HG03460 (cell line): ENCODE measurements around the gene SHISA8.
"Not testable (repeated sequence)": the region's sequence is repeated elsewhere in the genome, so short reads cannot be mapped to it uniquely, and the experiment has no call there.

Experiments used
- ATAC-seq: cut with Tn5 transposase; IDR thresholded peaks from one replicate; pipeline ENCODE4 v1.9.1; 2021; ENCODE audit not compliant: unreplicated experiment

Gene SHISA8

DNA sequence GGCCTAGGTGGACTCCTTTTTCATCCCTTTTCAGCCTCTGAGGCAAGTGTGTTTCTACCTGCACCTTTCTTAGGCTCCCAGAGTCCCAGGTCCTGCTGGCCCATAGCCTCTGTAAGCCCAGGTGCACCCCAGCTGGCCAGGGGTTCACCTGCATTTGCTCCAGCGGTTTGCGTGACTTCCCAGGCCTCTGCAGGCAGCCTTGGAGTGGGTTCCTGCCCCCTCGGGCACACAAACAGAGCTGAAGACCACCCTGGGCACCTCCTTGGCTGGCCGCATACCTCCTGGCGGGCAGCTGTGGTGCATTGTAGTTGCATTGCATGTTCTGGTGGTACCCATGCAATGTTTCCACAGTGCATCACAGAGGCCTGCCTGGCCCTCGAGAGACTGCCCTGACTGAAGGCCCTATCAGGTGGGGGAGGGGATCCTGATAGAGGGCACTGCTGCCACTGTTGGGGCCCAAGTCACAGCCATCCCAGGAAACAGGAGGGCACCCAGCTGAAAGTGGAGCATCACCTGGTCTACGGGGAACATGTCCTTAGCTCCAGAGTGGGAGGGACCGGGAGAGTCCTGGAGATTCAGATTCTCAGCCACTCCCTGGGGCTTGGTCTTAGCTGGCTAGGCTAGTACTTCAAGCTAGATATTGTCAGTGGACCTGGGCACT is 14.1 kb downstream of the SHISA8 start:
- no peak for ATAC-seq

DNA sequence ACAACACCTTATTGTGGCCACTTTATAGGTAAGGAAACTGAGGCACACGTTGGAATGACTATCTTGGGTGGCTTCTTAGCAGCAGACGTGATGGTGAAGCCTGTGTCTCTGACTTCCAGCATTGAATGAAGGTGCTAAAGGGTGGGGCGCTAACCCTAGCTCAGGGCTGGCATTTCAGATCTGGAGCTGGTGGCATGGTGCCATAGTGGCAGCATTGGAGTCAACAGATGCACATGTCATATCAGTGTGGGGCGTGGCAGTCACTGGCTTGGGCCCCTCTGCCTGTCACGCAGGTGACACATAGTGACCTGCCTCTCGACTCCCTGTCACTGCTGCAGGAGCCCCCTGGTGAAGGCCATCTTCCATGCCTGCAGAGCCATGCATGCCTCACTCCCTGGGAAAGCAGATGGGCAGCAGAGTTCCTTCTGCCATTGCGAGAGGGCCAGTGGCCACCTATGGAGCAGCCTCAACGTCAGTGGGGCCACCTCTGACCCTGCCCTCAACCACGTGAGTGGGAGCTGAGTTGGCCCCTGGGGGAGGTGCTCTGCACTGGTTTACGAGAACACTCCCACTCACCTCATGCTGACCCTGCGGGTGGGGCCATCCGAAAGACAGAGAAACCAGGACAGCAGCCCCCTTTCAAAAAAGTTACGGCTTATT is 14.8 kb downstream of the SHISA8 start:
- ATAC-seq = no peak

DNA sequence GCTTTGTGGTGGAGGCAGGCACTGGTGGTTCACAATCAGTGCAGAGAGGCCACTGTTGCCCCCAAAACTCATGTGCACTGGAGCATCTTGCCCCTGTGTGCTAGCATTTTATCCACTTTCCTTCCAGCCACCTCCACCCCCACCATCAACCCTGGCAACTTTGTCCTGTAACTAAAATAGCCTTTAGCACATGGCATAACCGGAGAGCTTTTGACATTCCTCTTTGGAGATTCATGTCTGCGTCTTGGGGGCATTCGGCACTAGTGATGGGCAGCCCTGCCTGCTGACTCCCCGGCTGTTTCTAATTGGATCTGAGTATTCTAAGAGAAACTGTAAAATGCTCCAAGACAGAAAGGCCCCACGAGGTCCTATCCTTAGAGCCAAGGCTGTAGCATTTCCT is 15.8 kb downstream of the SHISA8 start:
- no peak for ATAC-seq

DNA sequence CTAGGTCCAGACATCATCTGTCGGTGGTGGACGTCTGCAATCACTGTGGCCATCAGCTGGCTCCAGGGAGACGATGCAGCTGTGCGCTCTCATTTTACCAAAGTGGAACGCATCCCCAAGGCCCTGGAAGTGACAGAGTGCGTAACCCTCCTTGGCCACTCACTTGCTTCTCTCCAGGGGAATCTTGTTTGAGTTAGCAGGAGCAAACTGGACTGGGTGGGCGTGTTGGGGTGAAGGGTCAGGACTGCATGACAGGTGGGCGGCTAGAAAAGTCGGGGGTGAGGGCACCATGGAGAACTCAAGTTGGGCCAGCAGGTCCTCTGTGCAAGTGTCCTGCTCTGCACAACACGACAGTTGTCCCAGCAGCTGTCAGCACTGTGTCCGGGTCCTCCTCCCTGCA is 16.2 kb downstream of the SHISA8 start:
- no peak for ATAC-seq

DNA sequence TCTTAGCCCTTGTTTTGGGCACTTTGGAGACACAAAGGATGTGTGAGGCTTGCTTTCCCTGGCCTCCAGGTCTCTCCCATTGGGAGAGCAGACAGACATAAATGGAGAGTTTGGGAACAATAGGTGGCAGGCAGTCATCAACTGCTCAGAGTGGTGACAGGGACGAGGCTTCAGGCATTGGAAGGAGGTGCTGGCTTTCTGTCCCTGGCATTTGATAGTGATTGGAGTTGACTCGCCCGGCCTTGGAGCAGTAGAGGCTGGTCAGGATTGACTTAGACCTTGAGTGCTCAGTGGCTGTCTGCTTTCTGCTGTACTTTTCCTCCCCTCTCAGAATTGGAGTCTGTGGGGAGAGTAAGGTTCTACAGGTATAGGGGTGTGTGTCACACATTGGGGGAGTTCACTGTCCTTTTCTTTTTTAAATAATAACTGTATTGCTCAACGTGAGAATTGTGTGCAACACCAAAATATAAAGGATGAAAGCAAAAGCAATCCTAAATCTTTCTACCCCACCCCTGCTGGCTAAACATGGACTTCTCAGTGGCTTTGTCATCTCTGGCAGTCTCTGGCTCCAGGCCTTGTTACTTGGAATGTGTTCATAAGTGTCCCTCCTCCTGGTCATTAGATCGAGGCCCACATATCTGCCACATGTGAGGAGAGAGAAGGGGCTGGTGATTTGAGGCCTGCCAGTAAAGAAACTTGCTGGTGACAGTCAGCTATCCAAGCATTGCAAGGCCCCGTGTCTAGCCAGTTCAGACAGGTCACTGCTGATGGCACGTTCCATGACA is 21.1 kb downstream of the SHISA8 start:
- ATAC-seq = no peak

DNA sequence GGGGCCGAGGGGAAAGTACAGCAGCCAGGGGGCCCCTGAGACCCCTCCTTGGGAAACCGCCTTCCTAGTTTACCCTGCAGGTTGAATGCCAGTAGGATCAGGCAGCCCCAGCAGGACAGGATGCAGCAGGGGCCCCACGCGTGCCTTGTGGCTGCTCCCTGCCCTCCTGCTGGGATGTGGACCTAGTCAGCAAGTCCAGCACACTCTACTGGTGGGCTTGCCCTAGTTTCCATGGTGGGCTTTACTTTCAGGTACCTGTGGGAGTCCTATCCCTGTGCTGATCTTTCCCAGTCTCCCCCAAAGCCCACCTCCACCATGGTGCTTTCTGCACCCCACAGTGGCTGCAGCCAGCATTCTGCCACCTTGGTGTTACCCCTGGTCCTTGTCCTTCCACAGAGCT is 22.2 kb downstream of the SHISA8 start:
- no peak for ATAC-seq

DNA sequence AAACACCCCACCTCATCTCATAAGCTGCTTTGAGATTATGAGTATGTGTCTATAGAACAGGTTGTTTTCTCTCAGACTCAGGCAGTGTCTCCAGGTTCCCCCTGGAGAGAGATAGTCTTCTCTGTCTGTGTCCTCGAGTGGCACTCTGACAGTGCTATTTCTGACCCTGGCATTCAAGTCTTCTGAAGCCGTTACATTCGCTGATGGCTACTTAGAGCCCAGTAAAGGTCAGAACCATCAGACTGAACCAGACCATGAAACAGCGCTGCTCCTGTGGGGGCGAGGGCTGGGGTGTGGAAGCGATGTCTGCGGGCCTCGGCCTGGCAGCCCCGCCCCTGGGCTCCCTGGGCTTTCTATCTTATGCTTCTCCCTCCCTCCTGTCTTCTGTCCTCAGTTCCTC is 23.5 kb downstream of the SHISA8 start:
- no peak for ATAC-seq

DNA sequence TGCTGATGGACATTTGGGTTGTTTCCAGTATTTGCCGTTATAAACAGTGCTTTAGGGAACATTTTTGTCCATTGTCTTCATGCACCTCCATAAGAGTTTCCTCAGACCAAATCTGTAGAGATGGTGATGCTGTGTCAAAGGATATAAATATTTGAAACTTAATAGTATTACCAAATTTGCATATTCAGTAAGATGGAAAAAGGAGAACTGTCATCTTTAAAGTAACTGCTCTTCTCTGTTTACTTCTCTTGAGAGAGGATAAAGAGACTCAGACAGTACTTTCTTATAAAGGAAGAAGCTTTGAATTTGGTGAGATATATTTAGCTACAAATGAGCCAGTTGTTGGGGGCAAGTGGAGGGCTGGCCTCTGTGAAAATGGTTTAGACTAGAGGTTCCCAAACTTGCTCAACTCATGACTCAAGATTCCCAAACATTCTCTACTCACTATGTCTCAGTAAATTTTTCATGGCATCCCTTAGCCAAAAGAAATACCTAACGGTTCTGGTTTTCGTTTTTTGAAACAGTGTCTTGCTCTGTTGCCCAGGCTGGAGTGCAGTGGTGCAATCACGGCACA is 26.2 kb downstream of the SHISA8 start:
- ATAC-seq = no peak

DNA sequence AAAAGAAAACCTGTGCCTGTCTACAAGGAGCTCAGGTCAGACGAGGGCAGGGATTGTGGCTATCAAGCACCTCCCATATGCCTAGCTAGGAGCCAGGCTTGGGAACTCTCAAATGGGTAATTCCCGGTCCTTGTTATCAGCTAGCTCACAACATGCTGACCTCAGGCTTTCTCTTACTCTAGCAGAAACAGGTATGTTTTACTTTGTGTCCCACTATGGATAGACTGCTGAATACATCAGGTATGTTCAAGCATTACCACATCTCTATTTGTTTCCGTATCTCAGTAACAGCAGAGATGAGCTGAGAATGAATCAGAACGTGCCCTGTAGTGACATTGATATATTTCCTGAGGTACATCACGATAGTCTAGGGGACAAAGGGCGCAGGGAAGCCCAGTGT is 29.4 kb downstream of the SHISA8 start:
- no peak for ATAC-seq

DNA sequence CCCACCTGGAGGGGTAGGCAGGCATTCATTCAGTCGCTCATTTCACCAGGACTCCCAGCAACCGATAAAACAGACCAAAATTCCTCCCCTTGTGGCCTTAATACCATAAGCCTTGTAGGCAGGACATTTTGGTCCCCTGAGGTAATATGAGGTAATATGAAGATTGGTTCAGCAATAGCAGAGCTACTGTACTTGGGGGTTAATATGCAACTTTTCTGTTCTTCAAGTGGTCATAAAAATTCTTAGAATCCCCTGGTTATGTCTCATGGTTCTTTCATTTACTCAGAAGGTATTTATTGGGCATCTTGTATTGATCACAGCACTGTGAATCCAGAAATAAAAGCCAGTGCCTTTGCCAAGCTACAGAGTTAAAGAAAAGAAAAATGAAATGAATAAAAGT is 29.8 kb downstream of the SHISA8 start:
- no peak for ATAC-seq

DNA sequence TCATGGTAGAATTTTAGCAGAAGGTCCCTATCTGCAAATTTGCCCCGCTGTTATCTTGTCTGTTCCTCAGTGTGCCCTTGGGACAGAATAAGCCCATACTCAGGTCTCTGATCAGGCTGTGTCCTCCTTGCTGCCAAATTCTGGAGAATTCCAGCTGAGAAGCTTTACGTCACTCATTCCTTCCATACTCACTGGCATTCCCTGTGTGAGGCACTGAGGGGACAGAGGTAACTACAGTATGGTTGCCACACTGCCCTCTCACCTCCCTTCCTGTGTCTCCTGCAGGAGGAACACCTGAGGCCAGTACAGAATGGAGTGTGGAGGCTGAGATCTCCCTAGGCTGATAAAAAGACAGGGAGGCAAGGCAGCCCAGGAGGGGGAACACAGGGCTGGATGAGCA is 31.5 kb downstream of the SHISA8 start:
- no peak for ATAC-seq

DNA sequence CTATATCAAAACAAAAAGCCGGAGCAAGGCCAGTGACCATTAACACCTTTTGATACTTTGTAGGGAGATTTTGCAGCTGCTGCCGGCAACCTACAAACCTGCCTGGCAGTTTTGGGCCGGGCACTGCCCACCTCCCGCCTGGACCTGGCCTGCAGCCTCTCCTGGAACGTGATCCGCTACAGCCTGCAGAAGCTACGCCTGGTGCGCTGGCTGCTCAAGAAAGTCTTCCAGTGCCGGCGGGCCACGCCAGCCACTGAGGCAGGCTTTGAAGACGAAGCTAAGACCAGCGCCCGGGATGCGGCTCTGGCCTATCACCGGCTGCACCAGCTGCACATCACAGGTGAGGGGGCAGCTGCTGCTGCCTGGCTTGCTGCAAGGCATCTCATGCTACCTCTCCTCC is 34.2 kb downstream of the SHISA8 start:
- no peak for ATAC-seq

DNA sequence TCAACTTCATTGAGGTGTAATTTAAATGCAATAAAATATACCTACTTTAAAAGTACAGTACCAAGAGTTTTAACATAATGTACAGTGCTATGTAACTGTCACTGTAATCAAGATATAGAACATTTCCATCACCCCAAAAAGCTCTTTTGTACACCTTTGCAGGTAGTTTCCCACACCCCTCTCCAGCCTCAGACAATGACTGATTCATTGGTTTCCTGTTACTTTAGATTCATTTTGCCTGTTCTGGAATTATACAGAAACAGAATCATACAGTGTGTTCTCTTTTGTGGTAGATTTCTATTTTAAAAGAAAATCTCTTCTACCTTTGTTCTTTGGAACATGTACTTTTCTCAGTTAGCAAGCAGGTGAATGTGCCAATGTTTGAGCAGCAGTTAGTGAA is 38.2 kb downstream of the SHISA8 start:
- no peak for ATAC-seq

DNA sequence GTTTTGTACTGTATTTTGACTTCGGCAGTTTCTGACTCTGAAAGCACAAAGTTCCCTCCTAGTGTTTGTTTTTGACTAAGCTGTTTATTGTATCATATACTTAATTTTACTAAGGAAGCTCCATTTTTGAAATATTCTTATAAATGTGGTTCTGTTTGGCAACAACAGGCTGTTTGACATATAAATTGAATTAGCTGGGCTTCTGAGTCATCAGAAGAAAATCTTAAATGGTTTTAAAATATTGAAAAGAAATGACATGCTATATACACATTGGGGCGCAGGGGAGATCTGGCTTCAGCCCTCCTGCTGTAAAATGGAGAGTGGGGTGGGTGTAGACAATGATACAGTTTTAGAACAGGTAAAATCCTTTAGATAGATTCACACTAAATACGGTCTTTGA is 38.6 kb downstream of the SHISA8 start:
- no peak for ATAC-seq

DNA sequence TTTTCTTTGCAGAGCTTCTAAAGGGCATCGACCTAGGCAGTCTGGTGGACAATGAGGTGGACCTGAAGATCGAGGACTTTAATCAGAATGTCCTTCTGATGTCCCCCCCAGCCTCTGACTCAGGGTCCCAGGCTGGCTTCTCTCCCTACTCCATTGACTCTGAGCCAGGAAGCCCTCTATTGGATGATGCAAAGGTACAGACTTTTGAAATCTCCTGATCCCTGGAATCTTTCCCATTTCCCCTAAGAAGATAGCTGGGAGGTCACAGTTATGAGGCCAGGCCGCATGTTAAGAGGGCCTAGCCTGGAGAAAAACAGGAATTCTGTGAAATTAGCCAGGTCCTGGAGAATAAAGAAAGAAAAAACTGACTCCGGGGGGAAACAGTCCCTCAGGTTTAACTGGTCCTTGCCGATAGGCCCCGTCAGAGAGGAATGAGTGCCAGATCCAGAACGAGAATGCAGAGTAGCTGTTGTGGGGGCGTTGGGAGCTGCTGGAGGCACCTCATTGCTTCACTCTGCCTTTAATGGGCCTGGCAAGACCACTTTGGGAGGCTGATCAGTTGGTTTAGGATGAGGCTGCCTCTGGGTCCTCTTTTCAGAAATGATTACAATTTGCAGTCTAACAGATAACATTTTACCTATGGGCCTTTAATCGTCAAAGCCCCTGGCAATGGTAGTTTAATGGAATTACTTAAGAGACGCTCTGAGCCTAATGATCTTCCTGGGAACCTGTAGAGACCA is 39.2 kb downstream of the SHISA8 start:
- ATAC-seq = no peak

DNA sequence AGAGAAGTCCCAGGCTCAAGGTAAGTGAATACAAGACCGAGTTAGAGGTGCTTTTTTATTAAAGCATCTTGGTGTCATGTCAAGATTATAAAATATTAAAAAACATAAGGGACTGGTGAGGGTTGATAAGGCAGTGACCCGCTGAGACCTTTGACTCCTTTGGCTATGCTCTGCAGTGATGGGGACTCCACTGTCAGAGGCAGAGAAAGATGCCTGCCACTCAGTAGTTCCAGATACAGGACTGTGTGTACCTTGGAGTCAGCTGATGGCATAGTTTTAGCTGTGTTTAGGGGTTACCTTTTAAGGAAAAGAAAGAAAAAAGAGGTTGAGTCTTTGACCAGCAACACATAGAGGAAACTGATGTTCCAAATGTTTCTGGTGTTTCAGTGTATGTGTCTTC is 40.8 kb downstream of the SHISA8 start:
- no peak for ATAC-seq

DNA sequence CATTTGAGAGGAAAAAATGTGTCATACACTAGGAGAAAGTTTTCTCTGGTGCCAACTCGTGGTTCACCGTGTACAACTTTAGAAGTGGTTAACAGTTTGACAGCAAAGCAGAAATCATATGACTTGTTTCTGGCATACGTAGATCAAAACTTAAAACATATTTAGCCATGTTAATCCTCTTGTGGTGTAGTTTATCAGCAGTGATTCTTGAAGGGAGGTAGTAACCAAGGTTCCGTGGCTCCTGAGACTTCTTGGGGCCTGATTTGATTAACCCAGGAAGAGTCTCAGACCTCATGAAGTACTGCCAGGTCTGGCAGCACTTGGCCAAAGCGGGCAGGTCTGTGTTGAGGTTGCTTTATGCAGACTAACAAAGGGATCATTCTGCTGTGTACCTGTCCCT is 41.5 kb downstream of the SHISA8 start:
- ATAC-seq = no peak

DNA sequence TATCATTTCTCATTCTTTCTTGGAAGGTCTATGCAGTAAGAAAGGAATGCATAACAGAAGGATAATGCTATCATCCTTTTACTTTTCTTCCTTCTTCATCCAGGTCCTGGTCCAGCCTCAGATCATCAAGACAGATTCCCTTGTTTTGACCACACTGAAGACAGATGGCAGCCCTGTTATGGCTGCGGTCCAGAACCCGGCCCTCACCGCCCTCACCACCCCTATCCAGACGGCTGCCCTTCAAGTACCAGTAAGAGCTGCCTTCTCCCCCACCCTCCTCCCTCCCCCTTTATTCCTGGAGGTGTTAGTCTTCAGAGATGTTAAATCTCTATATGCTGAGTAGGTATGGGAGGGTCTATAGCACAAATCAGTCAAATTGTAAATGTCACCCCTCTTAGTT is 44.1 kb downstream of the SHISA8 start:
- no peak for ATAC-seq

DNA sequence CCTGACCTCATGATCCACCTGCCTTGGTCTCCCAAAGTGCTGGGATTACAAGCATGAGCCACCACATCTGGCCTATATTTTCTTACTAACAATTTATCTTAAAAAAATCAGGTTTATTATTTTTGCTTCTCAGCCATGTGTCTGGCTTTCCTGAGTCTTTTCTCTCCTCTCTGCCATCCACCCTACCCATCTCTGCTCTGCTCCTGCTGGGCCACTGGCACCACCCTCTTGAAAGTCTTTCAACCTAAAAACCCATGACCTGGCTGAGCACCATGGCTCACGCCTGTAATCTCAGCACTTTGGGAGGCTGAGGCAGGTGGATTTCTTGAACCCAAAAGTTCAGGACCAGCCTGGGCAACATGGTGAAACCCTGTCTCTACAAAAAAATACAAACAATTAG is 44.8 kb downstream of the SHISA8 start:
- ATAC-seq = not testable (repeated sequence)

DNA sequence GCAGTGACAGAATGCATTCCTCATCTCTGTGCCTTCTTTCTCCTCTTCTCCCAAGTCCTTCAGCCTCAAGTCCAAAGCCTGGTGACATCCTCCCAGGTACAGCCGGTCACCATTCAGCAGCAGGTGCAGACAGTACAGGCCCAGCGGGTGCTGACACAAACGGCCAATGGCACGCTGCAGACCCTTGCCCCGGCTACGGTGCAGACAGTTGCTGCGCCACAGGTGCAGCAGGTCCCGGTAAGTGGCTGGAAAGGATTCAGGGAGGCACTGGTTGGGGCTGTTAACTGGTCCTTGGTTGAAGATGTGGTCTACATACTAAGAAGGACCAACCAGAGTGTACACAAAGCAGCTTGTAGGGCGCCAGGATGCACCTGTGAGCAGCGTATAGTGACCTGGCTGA is 46.3 kb downstream of the SHISA8 start:
- no peak for ATAC-seq

DNA sequence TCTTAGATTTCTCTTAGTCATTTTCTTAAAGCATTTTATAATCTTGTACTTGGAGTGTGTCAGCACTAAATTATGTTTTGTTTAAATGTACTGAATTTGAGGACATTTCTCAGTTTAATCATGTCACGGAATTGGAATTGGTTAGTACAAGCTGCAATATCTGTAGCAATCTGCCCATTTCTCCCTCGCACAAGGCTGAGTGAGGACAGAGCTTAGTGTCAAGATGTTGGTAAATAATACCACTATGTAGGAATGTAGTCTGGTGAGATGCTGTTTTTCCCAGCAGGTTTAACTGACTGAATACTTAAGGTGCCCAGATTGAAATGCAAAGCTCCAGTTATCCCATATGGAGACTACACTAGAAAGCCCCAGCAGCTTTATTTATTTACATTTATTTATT is 51.4 kb downstream of the SHISA8 start:
- ATAC-seq = no peak
